HG03460 (cell line): ENCODE results near the gene LRFN3.
"Not testable (repeated sequence)": the region's sequence is repeated elsewhere in the genome, so short reads cannot be mapped to it uniquely, and the experiment has no call there.

Source experiments
- ATAC-seq: cut with Tn5 transposase; IDR thresholded peaks from one replicate; pipeline ENCODE4 v1.9.1; 2021; ENCODE audit not compliant: unreplicated experiment

Gene LRFN3

DNA sequence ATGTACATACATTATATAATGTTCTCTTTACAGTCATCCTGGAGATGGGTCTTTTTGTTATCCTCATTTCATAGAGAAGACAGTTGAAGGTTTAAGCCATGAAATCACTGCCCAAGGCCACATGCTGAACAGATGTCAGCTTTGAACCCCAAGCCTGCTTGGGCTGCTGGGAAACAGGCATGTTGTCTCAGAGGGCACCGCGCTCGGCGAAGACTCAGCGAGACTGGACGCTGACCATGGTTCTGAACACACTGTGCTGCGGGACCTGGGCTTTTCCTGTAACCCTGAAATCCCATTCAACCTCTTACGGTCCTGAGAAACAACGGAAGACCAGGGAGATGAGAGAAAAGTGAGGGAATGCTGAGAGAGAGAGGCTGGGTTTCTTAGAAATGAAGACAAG lies 27.3 kb downstream of the LRFN3 start:
- ATAC-seq: no peak

DNA sequence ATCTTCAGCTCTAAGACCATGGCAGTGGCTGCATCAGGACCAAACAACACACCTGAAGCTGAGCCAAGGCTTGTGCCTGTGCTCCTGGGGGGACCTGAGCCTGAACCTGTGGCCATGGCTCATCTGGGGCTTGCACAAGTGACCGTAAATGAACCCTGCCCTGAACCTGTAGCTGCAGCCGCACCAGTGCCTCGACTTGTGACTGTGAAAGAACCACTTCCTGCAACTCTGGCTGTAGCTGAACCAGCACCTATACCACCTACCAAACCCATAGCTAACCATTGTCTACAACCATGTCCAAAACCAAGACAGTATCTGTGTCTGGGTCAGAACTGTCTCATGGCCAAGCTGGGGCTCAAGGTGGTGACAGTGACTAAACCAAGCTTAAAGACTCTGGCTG lies 30.6 kb downstream of the LRFN3 start:
- ATAC-seq: no peak

DNA sequence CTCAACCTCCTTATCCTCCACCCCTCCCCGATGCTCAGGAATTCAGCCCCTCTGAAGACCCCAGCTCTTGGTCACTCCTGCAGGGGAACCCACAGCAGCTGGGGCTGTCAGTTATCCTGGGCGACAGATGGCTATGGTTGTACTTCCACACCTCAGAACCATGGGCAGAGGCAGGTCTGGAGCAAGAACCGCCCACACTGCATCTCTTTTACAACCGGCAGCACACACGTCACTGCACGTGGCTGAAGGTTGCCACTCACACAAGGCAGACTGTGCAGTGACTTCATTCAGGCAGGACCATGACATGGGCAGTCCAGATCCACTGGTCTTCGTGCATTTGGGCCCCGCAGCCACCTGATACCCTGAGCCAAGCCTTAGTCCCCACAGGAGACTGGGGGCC lies 37.3 kb downstream of the LRFN3 start:
- no peak for ATAC-seq

DNA sequence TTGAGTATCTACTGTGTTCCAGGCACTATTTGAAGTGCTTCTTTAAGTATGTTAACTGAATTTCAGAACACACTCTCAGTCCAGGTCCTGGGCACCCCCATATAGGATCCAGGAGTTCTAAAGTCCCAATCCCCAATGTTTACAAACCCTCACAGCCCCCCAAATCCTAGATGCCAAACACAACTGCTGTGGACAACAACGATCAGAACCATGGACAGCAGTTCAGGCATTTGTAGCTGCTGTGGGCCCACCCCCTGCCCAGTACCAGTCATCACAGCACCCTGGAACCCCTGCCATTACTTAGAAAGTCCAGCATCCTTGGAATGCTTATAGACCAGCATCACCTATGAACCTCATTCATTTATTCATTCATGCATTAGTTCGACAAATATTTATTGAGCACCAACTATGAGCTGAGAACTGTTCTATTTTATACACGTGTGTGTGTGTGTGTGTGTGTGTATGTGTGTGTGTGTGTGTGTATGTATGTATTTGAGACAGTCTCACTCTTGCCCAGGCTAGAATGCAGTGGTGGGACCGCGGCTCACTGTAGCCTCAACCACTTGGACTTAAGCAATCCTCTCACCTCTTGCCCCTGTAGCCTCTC lies 39.5 kb downstream of the LRFN3 start:
- ATAC-seq: no peak

DNA sequence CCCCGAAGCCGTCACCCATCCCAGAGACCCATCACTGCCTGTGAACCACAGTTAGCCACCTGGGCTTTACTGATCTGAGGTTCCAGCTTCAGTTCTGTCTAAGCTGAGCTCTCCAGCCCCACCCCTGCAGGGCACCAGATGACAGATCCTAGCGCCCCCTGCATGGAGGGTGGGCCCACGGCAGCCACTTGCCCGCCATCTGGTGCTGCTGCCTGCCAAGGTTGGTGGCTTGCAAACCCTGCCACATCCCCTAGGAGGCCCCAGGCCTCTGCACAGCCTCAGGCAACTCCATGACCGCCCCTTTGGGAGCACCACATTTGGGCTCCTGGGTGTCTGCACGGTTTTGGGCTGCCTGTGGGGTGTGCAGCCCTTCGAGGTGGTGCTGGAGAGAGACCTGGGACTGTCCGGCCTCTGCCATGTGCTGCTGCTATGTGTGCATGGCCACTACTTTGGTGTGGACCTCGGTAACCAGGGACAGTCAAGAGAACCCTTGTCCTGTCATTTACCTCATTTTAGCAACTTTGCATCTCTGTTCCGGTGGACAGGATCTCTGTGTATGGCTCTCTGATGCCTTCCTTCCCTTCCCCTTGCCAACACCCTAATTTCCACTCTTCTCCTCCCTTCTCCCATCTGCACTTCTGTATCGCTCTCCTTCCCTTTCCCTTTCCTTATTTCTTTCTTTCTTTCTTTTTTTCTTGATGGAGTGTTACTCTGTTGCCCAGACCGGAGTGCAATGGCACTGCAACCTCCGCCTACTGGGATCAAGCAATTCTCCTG lies 41.5 kb downstream of the LRFN3 start:
- no peak for ATAC-seq

DNA sequence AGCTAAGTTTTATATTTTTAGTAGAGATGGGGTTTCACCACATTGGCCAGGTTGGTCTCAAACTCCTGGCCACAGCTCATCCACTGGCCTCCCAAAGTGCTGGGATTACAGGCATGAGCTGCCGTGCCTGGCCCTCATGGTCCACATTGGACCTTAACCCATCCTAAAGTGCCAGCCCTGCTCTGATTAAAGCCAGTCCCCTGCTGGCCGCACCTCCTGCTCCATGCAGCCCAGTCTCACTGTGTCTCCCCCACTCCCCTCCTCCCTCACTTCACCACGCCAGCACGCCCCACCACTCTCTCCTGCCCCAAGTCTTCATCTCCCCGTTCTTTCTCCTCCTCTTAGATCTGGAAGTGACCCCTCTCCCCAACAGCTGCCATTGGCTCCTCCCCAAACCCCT lies 42.1 kb downstream of the LRFN3 start:
- ATAC-seq: no peak

DNA sequence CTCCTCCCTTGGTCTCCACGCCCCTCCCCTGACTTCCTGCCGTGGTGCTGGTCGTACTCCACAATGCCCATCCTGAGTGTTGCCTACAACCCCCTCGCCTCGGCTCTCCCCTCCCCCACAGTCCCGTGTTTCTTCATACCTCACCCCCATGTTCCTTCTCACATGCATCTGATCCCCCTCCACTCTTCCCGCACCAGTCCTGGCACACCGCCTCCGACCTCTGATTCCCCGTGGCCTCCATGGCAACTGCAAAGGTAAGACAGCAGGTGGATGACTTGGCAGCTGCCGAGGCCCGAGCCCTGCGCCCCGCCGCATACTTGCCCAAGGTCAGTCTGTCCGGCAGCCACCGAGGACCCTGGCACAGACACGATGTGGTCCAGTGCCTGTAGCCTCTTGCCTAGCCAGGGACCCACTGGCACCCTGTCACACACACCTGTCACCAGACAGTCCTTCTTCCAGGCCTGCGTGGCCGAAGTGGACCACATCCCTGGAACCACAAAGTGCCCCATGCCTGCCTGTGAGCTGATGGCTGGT lies 42.7 kb downstream of the LRFN3 start:
- ATAC-seq: no peak

DNA sequence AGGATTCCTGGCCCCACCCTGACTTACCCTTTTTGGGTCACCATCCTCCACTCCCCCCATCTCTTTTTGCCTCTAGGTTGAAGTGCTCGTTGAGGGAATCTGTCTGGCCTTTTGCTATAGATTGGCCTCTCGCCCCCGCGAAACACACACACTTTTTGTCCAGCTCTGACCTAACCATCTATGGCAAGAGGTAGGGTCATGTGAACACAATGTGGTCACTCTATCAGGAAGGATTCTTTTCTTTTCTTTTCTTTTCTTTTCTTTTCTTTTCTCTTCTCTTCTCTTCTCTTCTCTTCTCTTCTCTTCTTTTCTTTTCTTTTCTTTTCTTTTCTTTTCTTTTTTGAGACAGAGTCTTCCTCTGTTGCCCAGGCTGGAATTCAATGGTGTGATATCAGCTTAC lies 44.8 kb downstream of the LRFN3 start:
- not testable (repeated sequence) for ATAC-seq

DNA sequence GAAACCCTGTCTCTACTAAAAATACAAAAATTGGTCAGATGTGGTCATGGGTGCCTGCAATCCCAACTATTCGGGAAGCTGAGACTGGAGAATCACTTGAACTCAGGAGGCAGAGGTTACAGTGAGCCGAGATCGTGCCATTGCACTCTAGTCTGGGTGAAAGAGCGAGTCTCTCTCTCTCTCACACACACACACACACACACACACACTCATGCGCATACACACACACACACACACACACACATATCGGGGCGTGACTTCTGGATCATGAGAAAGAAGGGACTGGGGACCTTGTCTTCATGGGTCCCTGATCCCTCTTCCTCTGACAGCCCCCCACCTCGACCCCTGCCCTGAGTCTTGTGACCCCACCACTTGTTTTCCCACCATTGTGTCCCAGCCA lies 47.0 kb downstream of the LRFN3 start:
- ATAC-seq: no peak

DNA sequence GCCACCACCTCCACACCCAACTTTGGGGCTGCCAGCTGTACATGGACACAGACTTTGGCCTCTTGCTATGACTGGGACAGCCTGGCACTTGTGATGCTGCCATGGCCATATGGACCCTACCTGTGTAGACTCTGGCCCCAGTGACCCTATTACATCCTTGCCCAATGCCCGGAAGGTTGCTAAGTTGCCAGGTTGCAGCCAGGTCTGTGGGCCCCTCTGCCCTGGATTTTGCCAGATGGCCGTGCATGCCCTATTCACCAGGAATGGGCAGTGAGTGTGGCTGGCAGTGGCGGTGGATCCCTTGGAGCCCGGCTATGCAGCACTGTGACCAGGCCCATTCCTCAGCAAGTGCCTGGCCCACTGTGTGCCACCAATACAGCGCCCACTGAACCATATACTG lies 49.9 kb downstream of the LRFN3 start:
- no peak for ATAC-seq

DNA sequence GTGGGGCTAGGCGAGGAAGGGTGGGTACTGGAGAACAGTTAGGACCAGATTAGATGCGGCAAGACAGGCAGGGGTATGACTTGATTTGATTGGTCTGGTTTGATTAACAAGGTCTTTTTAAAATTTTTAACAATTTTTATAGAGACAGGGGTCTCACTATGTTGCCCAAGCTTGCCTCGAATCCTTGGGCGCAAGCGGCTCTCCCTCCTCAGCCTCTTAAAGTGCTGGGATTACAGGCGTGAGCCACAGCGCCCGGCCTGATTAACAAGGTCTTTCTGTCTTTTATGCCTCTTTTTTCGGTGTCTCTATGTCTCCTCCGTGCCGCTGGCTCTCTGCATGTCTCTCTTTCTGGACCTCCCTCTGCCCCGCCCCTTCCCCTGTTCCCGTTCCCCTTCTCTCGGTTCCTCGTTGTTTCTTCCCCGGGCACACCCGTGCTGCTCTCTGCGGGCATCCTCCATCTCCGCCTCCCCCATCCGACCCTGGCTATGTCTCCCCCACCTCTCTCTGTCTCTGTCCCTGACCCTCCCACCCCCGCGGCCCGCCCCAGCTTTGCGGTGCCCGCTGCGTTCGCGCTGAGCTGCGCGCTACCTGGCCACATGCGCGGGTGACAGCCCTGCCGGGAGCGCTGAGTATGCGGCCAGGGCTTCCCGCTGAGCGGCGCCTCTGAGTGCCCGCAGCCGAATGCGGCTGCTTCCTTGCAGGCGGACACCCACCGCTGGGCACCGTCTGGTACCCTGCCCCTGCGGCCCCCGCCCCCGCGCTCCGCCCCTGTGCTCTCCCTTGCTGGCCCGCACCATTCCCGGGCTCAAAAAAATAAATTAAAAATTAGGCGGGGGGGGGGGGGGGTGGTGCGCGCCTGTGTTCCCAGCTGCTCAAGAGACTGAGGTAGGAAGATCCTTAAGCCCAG lies 50.7 kb downstream of the LRFN3 start:
- ATAC-seq: no peak

DNA sequence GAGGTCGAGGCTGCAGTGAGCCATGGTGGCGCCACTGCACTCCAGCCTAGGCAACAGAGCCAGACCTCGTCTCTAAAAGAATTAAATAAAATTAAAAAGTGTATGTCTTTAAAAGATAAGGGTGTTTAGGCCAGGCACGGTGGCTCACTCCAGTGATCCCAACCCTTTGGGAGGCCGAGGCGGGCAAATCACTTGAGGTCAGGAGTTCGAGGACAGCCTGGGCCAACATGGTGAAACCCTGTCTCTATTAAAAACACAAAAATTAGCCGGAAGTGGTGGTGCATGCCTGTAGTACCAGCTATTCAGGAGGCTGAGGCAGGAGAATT lies 51.4 kb downstream of the LRFN3 start:
- ATAC-seq: no peak

DNA sequence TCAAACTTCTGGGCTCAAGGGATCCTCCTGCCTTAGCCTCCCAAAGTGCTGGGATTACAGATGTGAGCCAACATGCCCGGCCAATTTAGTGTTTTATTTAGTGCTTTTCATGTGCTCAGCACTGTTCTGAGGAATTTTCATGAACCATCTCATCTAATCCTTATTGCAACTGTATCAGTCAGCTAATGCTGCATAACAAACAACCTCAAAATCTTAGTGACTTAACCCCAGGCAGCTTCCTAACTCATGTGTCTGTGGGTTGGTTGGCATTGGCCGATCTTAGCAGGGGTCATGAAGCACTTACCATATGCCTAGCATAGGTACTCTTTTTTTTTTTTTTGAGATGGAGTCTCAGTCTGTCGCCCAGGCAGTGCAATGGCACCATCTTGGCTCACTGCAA lies 52.6 kb downstream of the LRFN3 start:
- no peak for ATAC-seq

DNA sequence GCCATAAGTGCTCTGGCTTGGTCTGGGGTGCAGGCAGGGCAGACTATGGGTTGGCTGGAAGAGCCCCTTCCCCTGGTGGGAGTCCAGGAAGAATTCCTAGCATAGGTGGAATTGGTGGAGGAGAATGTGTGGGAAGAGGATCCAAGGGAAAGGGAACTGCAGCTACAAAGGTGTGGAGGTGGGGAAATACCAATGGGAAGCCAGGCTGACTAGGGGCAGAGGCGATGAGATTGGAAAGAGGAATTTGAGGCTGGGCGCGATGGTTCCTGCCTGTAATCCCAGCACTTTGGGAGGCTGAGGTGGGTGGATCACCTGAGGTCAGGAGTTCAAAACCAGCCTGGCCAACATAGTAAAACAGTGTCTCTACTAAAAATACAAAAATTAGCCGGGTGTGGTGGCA lies 54.0 kb downstream of the LRFN3 start:
- ATAC-seq: no peak

DNA sequence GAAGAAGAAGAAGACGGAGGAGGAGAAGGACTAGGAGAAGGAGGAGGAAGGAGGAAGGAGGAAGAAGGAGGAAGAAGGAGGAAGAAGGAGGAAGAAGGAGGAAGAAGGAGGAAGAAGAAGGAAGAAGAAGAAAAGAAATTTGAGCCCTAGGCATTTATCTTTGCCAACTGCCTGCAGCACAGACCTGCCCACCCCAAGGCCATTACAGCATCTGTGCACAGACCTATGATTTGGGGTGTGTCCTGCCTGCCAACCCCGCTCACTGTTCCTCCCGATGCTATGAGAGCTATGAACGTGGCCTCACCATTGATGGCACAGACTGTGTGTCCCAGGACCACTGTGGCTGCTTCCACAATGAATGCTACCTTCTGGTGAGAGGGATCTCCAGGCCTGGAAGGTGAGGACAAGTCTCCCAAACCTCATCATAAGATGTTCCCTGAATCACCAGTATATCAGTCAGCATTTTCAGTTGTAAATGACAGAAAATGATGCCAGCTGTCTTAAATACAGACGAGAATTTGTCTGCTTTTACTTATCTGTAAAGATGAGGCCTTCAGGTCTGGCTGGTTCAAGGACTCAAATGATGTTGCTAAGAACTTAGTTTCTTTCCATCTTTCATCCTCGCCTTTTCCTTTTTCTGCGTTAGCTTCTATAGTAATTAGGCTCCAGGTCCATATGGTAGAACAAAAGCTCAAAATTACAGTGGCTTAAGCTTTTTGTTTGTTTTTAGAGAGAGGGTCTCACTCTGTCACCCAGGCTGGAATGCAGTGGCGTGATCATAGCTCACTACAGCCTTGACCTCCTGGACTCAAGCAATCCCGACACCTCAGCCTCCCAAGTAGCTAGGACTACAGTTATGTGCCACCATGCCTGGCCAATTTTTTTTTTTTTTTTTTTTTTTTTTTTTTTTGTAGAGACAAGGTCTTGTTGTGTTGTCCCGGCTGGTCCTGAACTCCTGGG lies 54.9 kb downstream of the LRFN3 start:
- no peak for ATAC-seq

DNA sequence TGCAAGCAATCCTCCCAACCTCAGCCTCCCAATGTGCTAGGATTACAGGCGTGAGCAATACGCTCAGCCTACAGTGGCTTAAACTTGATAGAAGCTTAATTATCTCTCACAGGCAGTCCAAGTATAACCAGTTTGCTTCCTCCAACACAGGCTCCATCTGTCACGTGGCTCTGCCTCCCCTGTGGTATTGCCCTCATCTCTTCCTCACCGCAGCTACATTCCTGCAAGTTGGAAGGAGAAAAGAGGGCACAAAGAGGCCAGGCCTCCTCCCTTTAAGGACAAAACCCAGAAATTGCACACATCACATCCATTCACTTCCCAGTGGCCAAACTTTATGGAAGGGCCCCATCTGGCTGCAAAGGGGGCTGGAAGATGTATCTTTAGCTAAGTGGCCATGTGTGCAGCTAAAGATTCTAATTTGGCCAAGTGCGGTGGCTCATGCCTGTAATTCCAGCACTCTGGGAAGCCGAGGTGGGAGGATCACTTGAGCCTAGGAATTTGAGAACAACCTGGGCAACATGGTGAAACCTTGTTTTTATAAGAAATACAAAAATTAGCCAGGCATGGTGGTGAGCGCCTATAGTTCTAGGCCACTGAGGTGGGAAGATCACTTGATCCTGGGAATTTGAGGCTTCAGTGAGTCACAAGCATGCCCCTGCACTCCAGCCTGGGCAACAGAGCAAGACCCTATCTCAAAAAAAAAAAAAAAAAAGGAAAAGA lies 55.7 kb downstream of the LRFN3 start:
- ATAC-seq: no peak

DNA sequence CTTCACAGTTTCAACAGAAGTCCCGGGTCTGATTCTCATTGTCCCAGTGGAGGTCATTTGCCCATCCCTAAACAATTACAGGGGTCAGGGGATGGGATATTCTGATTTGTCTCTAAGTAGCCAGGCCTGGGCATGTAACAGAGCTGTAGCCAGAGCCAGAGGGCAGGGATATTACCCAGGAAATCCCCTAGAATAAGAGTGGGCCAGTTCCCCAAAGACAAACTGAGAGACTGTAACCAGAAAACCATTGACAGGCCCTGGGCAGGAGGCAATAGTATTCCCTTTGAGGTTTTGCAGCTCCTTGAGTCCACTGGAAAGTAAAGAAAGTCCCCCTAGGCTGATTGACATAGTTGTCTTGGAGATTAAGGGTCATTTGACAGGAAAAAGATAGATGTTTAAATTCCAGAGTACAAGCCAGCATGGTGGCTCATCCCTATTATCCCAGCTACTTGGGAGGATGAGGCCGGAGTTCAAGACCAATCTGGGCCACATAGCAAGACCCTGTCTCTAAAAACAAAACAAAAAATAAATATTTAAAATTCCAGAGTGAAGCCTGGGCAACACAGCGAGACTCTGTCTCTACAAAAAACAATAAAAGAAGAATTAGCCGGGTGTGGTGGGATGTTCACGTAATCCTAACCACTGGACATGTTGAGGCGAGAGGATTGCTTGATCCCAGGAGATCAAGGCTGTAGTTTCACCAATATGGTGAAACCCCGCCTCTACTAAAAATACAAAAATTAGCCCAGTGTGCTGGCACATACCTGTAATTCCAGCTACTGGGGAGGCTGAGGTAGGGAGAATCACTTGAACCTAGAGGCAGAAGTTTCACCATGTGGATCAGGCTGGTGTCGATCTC lies 57.0 kb downstream of the LRFN3 start:
- no peak for ATAC-seq

DNA sequence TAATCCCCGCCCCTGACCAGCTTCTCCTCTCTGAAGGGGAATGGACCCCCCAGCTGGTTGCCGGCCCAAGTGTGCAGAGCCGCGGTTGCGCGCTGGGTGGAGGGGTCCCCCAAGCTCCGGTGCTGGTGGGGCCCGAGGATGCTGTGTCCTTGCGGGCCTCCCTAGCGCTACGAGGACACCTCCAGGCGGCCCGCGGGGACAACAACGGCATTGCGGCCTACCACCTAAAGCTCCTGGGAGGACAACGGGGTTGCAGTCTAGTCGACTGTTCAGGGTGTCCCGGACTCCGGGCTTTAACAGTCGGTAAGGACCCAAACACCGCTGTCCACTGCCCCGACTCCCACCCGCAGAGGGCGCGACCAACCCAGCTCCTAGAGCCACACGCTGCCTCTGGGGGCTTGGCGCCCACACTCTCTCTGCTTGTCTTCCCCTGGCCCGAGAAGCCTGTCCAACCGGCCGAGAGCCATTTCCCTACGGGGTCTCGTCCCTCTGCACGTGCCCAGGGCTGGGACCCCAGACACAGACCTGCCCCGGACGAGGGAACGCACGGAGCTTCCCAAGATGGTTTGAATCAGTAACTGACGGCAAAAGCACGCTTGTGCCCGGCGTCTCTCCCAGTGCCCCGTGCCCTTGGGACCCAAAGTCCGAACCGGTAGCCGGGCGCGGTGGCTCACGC lies 57.9 kb downstream of the LRFN3 start:
- no peak for ATAC-seq
